Activated naive CD4-positive, alpha-beta T cell treated with anti-CD3 and anti-CD28 coated beads, Interleukin-2, amount 50 U/mL, for 72 hours (primary cell): Measurements from ENCODE around the gene AP2B1. TPM values are rescaled to one million over a fixed set of nuclear protein-coding genes. Genes with fewer than 3 reads are reported as not detected.

Experiments
- ATAC-seq, 2 donors: fragments of 150-1000 bp; cut with Tn5 transposase; 2 replicates each; pipeline ENCODE4 v1.10.0; 2021; ENCODE audit warnings: mild to moderate bottlenecking in 2 of 2, moderate library complexity in 2 of 2
- DNase-seq, 2 donors: peaks; one replicate each; pipeline ENCODE4 v3.0.0; 2021 to 2022; ENCODE audit warnings: low spot score in 2 of 2
- H3K27ac Mint-ChIP-seq, 2 donors: one replicate each; pipeline ENCODE4 v1.8.0; 2022; ENCODE audit warnings: mild to moderate bottlenecking in 2 of 2, mixed read lengths in 2 of 2
- H3K36me3 Mint-ChIP-seq, 2 donors: one replicate each; pipeline ENCODE4 v1.8.0; 2022; ENCODE audit warnings: mixed read lengths in 2 of 2
- H3K9me3 Mint-ChIP-seq, 2 donors: one replicate each; pipeline ENCODE4 v1.8.0; 2022; ENCODE audit warnings: mixed read lengths in 2 of 2
- total RNA-seq, 2 donors: library from RNA; stranded (reverse); gene quantifications; one replicate each; pipeline ENCODE4 v1.2.3, GENCODE V29; 2022

Gene AP2B1
- total RNA-seq, 2 donors from 2014 or later = 185 to 202 TPM

- DNase-seq (no peak), ATAC-seq (no peak)
- Mint-ChIP-seq H3K9me3 (no peaks in the 10 kb centered on the region), H3K36me3 (peaks cover 4 to 23% of the 10 kb centered on the region in 2 donors), H3K27ac (no peak overlapping the region)
Measured at GRCh38 chr17:35660902-35661301, 73.8 kb downstream of the AP2B1 start.

GRCh38 chr17:35664685-35665084 is 77.6 kb downstream of the AP2B1 start:
- no peaks in the 10 kb centered on the region for H3K9me3 Mint-ChIP-seq
- no peak overlapping the region for H3K27ac Mint-ChIP-seq
- peaks cover 0 to 12% of the 10 kb centered on the region in 2 donors for H3K36me3 Mint-ChIP-seq
- ATAC-seq (no peak), DNase-seq (no peak)

GRCh38 chr17:35665662-35666061 is 78.5 kb downstream of the AP2B1 start:
- no peak for ATAC-seq
- Mint-ChIP-seq H3K27ac (no peak overlapping the region), H3K36me3 (peaks cover 0 to 12% of the 10 kb centered on the region in 2 donors), H3K9me3 (no peaks in the 10 kb centered on the region)
- no peak for DNase-seq

DNA sequence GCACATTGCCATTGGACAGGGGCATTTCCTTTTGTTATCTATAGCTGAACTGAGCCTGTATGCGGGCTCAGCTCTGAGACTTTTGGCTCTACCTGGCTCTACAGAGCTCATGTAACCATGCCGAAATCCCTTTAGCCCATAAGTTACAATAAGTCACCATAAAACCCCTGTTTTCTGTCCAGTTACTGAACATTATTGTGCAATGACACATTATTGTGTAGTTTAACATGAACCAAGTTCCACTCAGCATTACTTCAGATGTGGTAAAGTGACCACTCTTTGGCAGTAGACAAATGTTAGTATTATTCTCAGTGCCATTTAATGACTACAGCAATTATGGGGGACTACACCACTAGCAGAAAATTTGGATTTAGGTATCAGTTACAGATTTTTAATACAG is 78.9 kb downstream of the AP2B1 start:
- ATAC-seq (no peak), DNase-seq (no peak)
- Mint-ChIP-seq H3K9me3 (no peaks in the 10 kb centered on the region), H3K36me3 (peaks cover 0 to 12% of the 10 kb centered on the region in 2 donors), H3K27ac (no peak overlapping the region)

- H3K27ac Mint-ChIP-seq = no peak overlapping the region
- no peaks in the 10 kb centered on the region for H3K9me3 Mint-ChIP-seq
- peaks cover 0 to 12% of the 10 kb centered on the region in 2 donors for H3K36me3 Mint-ChIP-seq
- DNase-seq (no peak), ATAC-seq (no peak)
Measured at GRCh38 chr17:35666967-35667532, 79.9 kb downstream of the AP2B1 start.

- Mint-ChIP-seq H3K27ac (no peak overlapping the region), H3K36me3 (peaks cover 0 to 5% of the 10 kb centered on the region in 2 donors), H3K9me3 (no peaks in the 10 kb centered on the region)
- no peak for ATAC-seq
- no peak for DNase-seq
Measured at GRCh38 chr17:35668802-35669201, 81.7 kb downstream of the AP2B1 start.

DNA sequence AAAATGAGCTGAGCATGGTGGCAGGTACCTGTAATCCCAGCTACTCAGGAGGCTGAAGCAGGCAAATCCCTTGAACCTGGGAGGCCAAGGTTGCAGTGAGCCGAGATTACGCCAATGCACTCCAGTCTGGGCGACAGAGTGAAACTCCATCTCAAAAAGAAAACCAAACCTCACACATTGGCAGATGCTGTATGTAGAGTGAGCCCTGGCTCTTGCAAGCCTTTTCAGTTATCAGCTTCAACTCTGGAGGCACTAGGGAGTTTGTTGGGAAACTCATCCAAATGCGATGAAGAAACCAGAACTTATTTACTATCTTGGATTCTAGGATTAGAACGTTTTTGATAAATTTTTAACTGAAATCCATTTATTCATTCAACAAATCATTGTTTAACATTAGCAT is 87.4 kb downstream of the AP2B1 start:
- no peak for ATAC-seq
- no peaks in the 10 kb centered on the region for H3K9me3 Mint-ChIP-seq
- H3K36me3 Mint-ChIP-seq = peaks cover 0 to 8% of the 10 kb centered on the region in 2 donors
- no peak overlapping the region for H3K27ac Mint-ChIP-seq
- DNase-seq = no peak

DNA sequence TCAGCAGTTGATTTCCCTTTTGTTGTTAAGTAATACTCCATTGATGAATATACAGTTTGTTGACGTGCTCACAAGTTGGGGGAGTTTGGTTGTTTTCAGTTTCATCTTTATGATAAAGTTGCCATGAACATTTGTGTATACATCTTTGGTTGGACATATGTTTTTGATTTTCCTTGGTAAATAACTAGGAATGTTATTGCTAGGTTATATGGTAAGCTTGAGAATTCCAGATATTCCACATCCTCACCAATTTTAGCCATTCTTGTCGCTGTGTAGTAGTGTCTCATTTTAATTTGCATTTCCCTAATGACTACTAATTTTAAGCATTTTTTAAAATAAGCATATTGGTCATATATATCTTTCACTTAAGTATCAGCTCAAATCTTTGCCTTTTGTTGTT is 89.3 kb downstream of the AP2B1 start:
- peaks cover 0 to 19% of the 10 kb centered on the region in 2 donors for H3K36me3 Mint-ChIP-seq
- no peaks in the 10 kb centered on the region for H3K9me3 Mint-ChIP-seq
- DNase-seq (no peak), ATAC-seq (no peak)
- H3K27ac Mint-ChIP-seq = no peak overlapping the region

DNA sequence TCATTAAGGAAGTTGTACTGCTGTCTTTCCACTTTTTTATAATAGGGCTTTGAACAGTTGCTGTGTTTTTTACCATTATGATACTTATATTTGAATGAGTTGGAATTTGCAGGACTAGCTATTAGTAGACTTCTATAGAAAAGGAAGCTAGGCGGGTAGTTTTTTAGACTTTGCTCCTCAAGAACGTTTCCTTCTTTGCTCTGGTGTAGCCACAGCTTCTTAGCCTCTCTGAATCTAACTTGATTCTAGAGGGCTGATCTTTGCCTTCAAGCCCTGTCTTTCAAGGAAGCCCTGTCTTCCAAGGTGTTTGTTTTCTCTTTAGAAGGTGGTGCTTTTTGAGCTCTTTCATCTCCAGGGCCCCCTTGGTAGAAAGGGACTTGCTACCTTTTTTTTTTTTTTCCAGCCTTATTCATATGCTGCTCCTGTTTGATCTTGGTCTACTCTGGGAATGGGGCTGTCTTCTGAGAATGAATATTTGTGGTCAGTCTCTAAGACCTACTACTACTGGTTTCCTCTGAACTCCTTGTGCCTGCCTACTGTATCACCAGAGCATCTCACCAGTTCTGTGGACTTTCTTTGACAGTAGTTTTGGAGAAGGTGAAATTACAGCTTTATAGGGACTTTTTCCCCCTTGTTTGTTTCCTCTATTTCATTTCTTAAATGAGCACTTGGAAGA is 92.0 kb downstream of the AP2B1 start:
- Mint-ChIP-seq H3K27ac (no peak overlapping the region), H3K36me3 (peaks cover 6 to 31% of the 10 kb centered on the region in 2 donors)
- ATAC-seq = peak; percentile 46 to 65

DNA sequence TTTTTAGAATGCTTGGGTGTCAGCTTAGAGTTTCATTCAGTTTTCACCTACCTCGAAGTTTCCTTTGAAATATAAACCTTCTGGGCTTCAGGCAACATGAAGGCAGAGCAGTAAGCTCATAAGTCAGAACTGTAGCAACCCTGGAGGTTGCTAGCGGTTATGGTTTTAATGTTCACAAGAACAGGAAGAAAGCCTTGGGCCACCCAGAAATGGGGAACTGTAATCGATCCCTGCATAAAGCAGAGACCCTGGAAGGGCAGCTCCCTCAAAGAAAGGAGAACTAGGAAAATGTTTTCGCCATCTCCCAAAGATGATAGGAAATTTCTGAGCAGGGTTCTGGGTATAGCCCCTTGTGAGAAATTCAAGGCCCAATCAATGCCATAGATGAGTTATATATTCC is 96.5 kb downstream of the AP2B1 start:
- peaks cover 18 to 51% of the 10 kb centered on the region in 2 donors for H3K36me3 Mint-ChIP-seq
- DNase-seq = no peak
- H3K9me3 Mint-ChIP-seq = no peaks in the 10 kb centered on the region
- no peak overlapping the region for H3K27ac Mint-ChIP-seq
- no peak for ATAC-seq

More for the DNA sequence above, 92.0 kb downstream of the AP2B1 start:
- no peak for DNase-seq
- H3K9me3 Mint-ChIP-seq = no peaks in the 10 kb centered on the region

DNA sequence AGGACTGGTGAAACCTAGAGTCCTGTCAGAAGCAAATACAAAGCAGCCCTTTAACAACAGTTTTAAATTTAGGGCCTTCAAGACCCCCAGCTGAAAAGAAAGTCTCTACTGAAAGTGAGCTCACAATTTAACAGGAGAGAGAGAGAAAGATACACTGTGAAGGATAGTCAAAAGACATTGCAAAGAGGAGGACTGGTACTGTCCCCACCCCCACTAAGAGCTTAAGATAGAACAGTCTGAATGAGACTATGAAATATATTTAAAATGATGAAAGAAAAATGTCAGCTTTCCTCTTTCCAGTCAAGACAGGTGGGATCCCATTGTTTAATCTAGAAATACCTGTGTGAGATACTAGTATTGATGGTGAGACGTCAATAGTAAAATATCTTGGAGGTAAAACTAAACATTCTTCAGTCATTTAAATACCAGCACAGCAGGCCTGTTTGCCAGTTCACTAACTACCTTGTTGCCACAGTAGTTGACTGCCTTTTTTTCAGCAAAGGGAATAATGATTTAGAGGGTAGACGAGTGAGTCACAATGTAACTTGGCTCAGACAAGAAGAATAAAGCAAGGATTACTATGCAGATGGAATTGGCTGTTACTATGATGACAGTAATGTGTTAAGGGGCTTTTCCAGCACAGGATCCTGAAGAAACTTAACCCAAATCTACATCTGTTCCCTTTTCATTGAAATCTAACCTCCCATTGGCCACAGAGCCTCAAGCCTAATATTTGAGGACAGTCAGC is 97.1 kb downstream of the AP2B1 start:
- Mint-ChIP-seq H3K27ac (no peak overlapping the region), H3K36me3 (peaks cover 20 to 51% of the 10 kb centered on the region in 2 donors), H3K9me3 (no peaks in the 10 kb centered on the region)
- DNase-seq (no peak), ATAC-seq (no peak)

GRCh38 chr17:35692512-35693210 is 105.5 kb downstream of the AP2B1 start:
- H3K9me3 Mint-ChIP-seq = no peaks in the 10 kb centered on the region
- ATAC-seq (no peak), DNase-seq (no peak)
- H3K36me3 Mint-ChIP-seq = peaks cover 19 to 22% of the 10 kb centered on the region in 2 donors
- no peak overlapping the region for H3K27ac Mint-ChIP-seq

GRCh38 chr17:35693662-35694061 is 106.5 kb downstream of the AP2B1 start:
- no peak overlapping the region for H3K27ac Mint-ChIP-seq
- H3K9me3 Mint-ChIP-seq = no peaks in the 10 kb centered on the region
- peaks cover 9 to 12% of the 10 kb centered on the region in 2 donors for H3K36me3 Mint-ChIP-seq
- ATAC-seq = no peak
- no peak for DNase-seq

DNA sequence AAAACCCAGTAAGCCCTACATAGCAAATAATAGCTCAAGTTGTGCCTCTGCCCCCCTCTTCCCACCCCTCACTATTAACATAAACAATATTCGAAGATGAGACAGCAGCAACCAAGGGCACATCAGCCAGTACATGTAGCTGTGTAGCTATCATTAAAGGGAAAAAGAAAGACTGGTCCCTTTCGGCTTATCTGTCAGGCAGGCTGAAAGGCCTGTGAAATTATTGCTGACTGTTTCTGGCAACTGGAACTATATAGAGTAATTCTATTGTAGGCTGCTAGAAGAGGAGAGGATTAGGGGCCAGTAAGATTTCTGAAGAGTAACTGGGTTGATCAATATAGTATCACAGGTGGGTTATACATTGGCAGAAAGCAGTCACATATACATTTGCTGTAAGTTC is 107.8 kb downstream of the AP2B1 start:
- H3K27ac Mint-ChIP-seq = no peak overlapping the region
- no peak for DNase-seq
- peaks cover 4% of the 10 kb centered on the region in 2 donors for H3K36me3 Mint-ChIP-seq
- ATAC-seq = no peak
- H3K9me3 Mint-ChIP-seq = no peaks in the 10 kb centered on the region

DNA sequence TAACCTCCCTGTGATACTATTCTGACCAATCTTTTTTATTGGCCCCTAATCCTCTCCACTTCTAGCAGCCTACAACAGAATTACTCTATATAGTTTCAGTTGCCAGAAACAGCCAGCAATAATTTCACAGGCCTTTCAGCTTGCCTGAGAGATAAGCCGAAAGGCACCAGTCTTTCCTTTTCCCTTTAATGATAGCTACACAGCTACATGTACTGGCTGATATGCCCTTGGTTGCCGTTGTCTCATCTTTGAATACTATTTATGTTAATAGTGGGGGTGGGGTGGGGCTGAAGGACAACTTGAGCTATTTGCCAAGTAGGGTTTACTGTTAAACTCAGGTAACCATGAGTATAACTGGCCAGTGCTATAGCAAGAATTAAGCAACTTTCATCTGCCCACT is 108.5 kb downstream of the AP2B1 start:
- Mint-ChIP-seq H3K27ac (no peak overlapping the region), H3K36me3 (no peaks in the 10 kb centered on the region), H3K9me3 (no peaks in the 10 kb centered on the region)
- ATAC-seq (no peak), DNase-seq (no peak)

GRCh38 chr17:35698800-35699199 is 111.7 kb downstream of the AP2B1 start:
- ATAC-seq (no peak), DNase-seq (no peak)
- peaks cover 0 to 7% of the 10 kb centered on the region in 2 donors for H3K9me3 Mint-ChIP-seq
- H3K27ac Mint-ChIP-seq = no peak overlapping the region
- peaks cover 9 to 12% of the 10 kb centered on the region in 2 donors for H3K36me3 Mint-ChIP-seq

- no peak for DNase-seq
- Mint-ChIP-seq H3K27ac (no peak overlapping the region), H3K9me3 (peaks cover 0 to 7% of the 10 kb centered on the region in 2 donors), H3K36me3 (peaks cover 9 to 12% of the 10 kb centered on the region in 2 donors)
- no peak for ATAC-seq
Measured at GRCh38 chr17:35700150-35700549, 113.0 kb downstream of the AP2B1 start.
